Measurements from ENCODE around the gene NT5M. TPM values are rescaled to one million over a fixed set of nuclear protein-coding genes. Genes with fewer than 3 reads are reported as not detected.

Gene NT5M
- total RNA-seq, 2 donors from 2014 or later: 6.5 to 11.8 TPM

DNA sequence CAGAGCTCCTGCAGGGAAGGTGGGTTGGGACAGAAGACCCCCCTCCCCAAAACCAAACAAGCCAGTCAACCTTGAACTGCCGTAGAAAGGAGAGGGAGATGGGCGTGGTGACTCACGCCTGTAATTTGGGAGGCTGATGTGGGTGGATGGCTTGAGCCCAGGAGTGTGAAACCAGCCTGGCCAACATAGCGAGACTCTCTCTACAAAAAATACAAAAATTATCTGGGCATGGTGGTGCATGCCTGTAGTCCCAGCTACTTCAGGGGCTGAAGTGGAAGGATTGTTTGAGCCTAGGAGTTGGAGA lies 42.1 kb downstream of the NT5M start:
- Mint-ChIP-seq H3K4me1 (no peaks in the 10 kb centered on the region), H3K36me3 (ENCODE audit: low read depth) (no peaks in the 10 kb centered on the region), H3K9me3 (no peaks in the 10 kb centered on the region), H3K4me3 (no peak overlapping the region), H3K27ac (no peak overlapping the region), H3K27me3 (ENCODE audit: insufficient read depth) (no peaks in the 10 kb centered on the region)
- 98% methylated on average over 4 of the region's 4 CpGs; no CpG with 5 or more reads in 1 of the 2 experiments for WGBS, 2 experiments (ENCODE audit: insufficient coverage in 1 of 2, insufficient read length in 1 of 2)
- no peaks in the 10 kb centered on the region for H3K27me3 ChIP-seq (ENCODE audit: control insufficient read depth, insufficient read depth, low read length, poor library complexity, severe bottlenecking)
- H3K4me1 ChIP-seq (ENCODE audit: control insufficient read depth, insufficient read depth, low read length): no peaks in the 10 kb centered on the region
- no peaks in the 10 kb centered on the region for H3K9me3 ChIP-seq (ENCODE audit: control insufficient read depth, low read length)
- no peak overlapping the region for H3K27ac ChIP-seq (ENCODE audit: low read depth, low read length)
- H3K36me3 ChIP-seq (ENCODE audit: control insufficient read depth, insufficient read depth, low read length): no peaks in the 10 kb centered on the region
- no peak overlapping the region for H3K4me3 ChIP-seq (ENCODE audit: low read length)
- no peak overlapping the region for H3K9ac ChIP-seq (ENCODE audit: extremely low read depth, low read length, poor library complexity, severe bottlenecking)
- DNase-seq: peak; percentile 36
- TF ChIP-seq, protein P1, sequence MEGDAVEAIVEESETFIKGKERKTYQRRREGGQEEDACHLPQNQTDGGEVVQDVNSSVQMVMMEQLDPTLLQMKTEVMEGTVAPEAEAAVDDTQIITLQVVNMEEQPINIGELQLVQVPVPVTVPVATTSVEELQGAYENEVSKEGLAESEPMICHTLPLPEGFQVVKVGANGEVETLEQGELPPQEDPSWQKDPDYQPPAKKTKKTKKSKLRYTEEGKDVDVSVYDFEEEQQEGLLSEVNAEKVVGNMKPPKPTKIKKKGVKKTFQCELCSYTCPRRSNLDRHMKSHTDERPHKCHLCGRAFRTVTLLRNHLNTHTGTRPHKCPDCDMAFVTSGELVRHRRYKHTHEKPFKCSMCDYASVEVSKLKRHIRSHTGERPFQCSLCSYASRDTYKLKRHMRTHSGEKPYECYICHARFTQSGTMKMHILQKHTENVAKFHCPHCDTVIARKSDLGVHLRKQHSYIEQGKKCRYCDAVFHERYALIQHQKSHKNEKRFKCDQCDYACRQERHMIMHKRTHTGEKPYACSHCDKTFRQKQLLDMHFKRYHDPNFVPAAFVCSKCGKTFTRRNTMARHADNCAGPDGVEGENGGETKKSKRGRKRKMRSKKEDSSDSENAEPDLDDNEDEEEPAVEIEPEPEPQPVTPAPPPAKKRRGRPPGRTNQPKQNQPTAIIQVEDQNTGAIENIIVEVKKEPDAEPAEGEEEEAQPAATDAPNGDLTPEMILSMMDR (conservative IDR thresholded peaks at IDR 0.05): no peak

DNA sequence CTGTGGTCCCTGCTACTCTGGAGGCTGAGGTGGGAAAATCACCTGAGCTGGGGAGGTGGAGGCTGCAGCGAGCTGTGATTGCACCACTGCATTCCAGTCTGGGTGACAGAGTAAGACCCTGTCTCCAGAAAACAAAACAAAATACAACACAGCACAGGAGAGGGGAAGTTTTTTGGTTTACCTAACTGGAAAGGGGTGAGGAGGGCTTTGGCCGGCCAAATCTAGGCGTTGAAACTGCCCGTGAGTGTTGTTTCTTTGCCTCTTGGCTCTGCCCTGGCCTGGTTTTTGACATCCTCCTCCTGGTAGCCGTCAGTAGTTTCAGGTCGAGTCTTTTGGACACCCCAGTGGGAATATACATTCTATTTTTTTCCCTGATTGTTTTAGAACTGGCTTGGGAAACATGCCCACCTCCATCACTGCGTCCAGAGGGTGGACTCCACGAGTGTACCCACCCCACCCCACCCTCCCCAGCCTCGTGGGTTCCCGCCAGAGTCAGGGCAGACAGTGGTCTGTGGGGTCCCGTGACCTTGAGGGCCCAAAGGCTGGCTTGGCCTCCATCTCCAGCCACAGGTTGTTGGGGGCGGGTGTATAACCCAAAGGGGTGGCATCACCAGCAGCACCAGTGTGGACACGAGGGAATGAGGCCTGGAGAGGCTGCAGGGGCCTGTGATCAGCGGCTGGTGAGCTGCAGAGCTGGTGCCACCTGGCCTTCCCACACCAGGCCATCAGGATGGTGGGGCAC lies 42.7 kb downstream of the NT5M start:
- Mint-ChIP-seq H3K9me3 (no peaks in the 10 kb centered on the region), H3K27ac (no peak overlapping the region), H3K4me3 (no peak overlapping the region), H3K4me1 (no peaks in the 10 kb centered on the region), H3K27me3 (ENCODE audit: insufficient read depth) (no peaks in the 10 kb centered on the region), H3K36me3 (ENCODE audit: low read depth) (no peaks in the 10 kb centered on the region)
- no peaks in the 10 kb centered on the region for H3K36me3 ChIP-seq (ENCODE audit: control insufficient read depth, insufficient read depth, low read length)
- TF ChIP-seq, protein P1 (conservative IDR thresholded peaks at IDR 0.05): no peak
- no peaks in the 10 kb centered on the region for H3K9me3 ChIP-seq (ENCODE audit: control insufficient read depth, low read length)
- H3K4me3 ChIP-seq (ENCODE audit: low read length): no peak overlapping the region
- no peak overlapping the region for H3K9ac ChIP-seq (ENCODE audit: extremely low read depth, low read length, poor library complexity, severe bottlenecking)
- no peak overlapping the region for H3K27ac ChIP-seq (ENCODE audit: low read depth, low read length)
- peak; percentile 41 for DNase-seq
- no peaks in the 10 kb centered on the region for H3K27me3 ChIP-seq (ENCODE audit: control insufficient read depth, insufficient read depth, low read length, poor library complexity, severe bottlenecking)
- H3K4me1 ChIP-seq (ENCODE audit: control insufficient read depth, insufficient read depth, low read length): no peaks in the 10 kb centered on the region
- 90 to 96% methylated on average over 9 to 14 of the region's 14 CpGs for WGBS, 2 experiments (ENCODE audit: insufficient coverage in 1 of 2, insufficient read length in 1 of 2)

DNA sequence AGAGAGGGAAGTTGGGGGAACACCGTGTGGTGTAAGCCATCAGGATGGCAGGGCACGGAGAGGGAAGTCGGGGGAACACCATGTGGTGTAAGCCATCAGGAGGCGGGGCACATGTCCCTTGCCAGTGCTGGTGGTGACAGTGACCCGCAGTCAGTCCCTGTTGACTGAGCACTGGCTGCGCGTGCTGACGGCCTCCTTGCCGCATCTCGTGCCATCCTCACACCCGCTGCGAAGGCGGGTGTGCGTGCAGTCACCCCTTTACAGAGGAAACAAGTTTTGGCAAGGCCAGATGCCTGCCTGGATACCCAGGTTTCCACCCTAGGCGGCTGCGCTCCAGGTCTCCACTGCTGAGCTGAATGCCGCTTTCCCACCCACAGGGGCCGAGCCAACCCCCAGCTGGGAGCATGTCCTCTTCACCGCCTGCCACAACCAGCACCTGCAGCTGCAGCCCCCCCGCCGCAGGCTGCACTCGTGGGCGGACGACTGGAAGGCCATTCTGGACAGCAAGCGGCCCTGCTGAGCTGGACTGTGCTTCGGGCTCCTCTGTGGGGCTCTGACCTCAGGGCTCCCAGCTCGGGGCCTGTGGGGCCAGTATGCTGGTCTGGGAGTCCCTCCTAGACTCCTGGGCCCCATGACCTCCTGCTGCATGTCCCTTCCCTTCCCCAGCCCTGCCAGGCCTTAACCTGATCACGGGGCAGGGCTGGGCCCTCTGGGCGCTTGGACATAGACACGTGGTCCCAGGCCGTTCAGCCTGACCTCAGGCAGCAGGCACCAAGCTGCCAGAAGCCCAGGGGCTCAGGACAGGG lies 43.5 kb downstream of the NT5M start:
- Histone ChIP-seq H3K4me1 (ENCODE audit: control insufficient read depth, insufficient read depth, low read length) (no peaks in the 10 kb centered on the region), H3K27ac (ENCODE audit: low read depth, low read length) (no peak overlapping the region), H3K36me3 (ENCODE audit: control insufficient read depth, insufficient read depth, low read length) (no peaks in the 10 kb centered on the region), H3K9ac (ENCODE audit: extremely low read depth, low read length, poor library complexity, severe bottlenecking) (no peak overlapping the region), H3K27me3 (ENCODE audit: control insufficient read depth, insufficient read depth, low read length, poor library complexity, severe bottlenecking) (no peaks in the 10 kb centered on the region), H3K4me3 (ENCODE audit: low read length) (no peak overlapping the region), H3K9me3 (ENCODE audit: control insufficient read depth, low read length) (no peaks in the 10 kb centered on the region)
- no peaks in the 10 kb centered on the region for H3K9me3 Mint-ChIP-seq
- no peaks in the 10 kb centered on the region for H3K36me3 Mint-ChIP-seq (ENCODE audit: low read depth)
- TF ChIP-seq, protein P1 (conservative IDR thresholded peaks at IDR 0.05): no peak
- no peak overlapping the region for H3K27ac Mint-ChIP-seq
- H3K4me3 Mint-ChIP-seq: no peak overlapping the region
- no peaks in the 10 kb centered on the region for H3K4me1 Mint-ChIP-seq
- WGBS, 2 experiments (ENCODE audit: insufficient coverage in 1 of 2, insufficient read length in 1 of 2): 91 to 92% methylated on average over 27 to 31 of the region's 31 CpGs
- peak; percentile 47 for DNase-seq
- H3K27me3 Mint-ChIP-seq (ENCODE audit: insufficient read depth): no peaks in the 10 kb centered on the region
